Psoas muscle (tissue), 8 donors: ENCODE data around the gene MICALL2. TPM values are rescaled to one million over a fixed set of nuclear protein-coding genes. Genes with fewer than 3 reads are reported as not detected.

Source experiments
- ATAC-seq, 4 donors: fragments of 200-7000 bp; cut with Tn5 transposase; one replicate each; pipeline ENCODE4 v1.9.1; 2020; ENCODE audit warnings: moderate library complexity in 3 of 4, mild to moderate bottlenecking in 2 of 4
- DNase-seq, 2 donors: peaks; one replicate each; pipeline ENCODE4 v3.0.0-alpha.2; 2020
- H3K27ac ChIP-seq: fragments of 200-600 bp; one replicate; pipeline ENCODE4 v1.8.0; 2022
- H3K27me3 ChIP-seq, 3 donors: fragments of 200-600 bp in 1 of 3; one replicate each; pipeline versions ENCODE4 v1.6.1 to v1.8.0; 2013 to 2022; ENCODE audit warnings: low read length in 2 of 3, mild to moderate bottlenecking in 2 of 3, moderate library complexity in 1 of 3; ENCODE audit not compliant: insufficient read depth in 3 of 3
- H3K36me3 ChIP-seq, 2 donors: fragments of 200-600 bp in 1 of 2; one replicate each; pipeline versions ENCODE4 v1.6.1 to v1.8.0; 2013 to 2022; ENCODE audit warnings: low read depth in 1 of 2, mild to moderate bottlenecking in 1 of 2, moderate library complexity in 1 of 2; ENCODE audit not compliant: insufficient read depth in 1 of 2
- H3K4me1 ChIP-seq: fragments of 200-600 bp; one replicate; pipeline ENCODE4 v1.8.0; 2022
- H3K4me3 ChIP-seq: fragments of 200-600 bp; one replicate; pipeline ENCODE4 v1.8.0; 2022; ENCODE audit warnings: mild to moderate bottlenecking
- H3K9me3 ChIP-seq: fragments of 200-600 bp; one replicate; pipeline ENCODE4 v1.8.0; 2022
- CTCF ChIP-seq: fragments of 200-600 bp; IDR thresholded peaks from one replicate; pipeline ENCODE4 v1.8.0; 2022; ENCODE audit warnings: antibody characterized with exemption
- WGBS, 3 donors: extraction: QIAGEN DNeasy Blood & Tissue Kit; methylation state at CpG; one replicate each; pipeline versions ENCODE4 v1.1.6 to v1.1.7; 2013; 5-methylcytosine and 5-hydroxymethylcytosine counted together
- intact Hi-C, 2 donors: fragments of 100-400 bp; cut with DNase I; formaldehyde crosslinking; loops; one replicate each; pipeline versions ENCODE4 v1.11.0 to v1.14.2; 2022
- polyA plus RNA-seq, 3 donors: library from polyadenylated mRNA; stranded (reverse); fragments of 200-250 nt; gene quantifications; one replicate each; pipeline ENCODE4 v1.2.3, GENCODE V29; 2013
- total RNA-seq, 4 donors: library from RNA; stranded (reverse); fragmentation: NEBNext Ultra II Directional in 2 of 4; extraction: Animal tissue kit (Norgen Biotek cat#: 25700) in 2 of 4; gene quantifications; one replicate each; pipeline versions ENCODE4 v1.2.1 to v1.2.4, GENCODE V29; 2021 to 2023
- donor health status: healthy with polysubstance abuse.
- donor health status: DM: no; HTN: no; CAD: no; lungs with moderate emphysema.
- donor health status: Bipolar disorder and iron deficiency.
- donor health status: healthy.
- donor health status: DM: yes; HTN: yes; CAD: no.
- donor health status: DM: no; HTN: no; CAD: no.
- donor health status: DM: no; HTN: no; CAD: no.
- donor health status: DM: yes; HTN: yes; CAD: no.

Gene MICALL2
- total and polyA plus RNA-seq, 7 donors = 4.6 to 12.0 (median 5.8) TPM

GRCh38 chr7:1500064-1500807 lies 41.0 kb upstream of the MICALL2 start:
- H3K27ac ChIP-seq = no peak overlapping the region
- no peaks in the 10 kb centered on the region for H3K27me3 ChIP-seq
- H3K36me3 ChIP-seq = peaks cover 3 to 78% of the 10 kb centered on the region in 2 donors
- intact Hi-C loops = loop anchor here in 1 of 2 donors (5.0 kb wide), 1 partner anchor 38 kb away; no protein-coding TSS in a partner anchor
- no peaks in the 10 kb centered on the region for H3K9me3 ChIP-seq
- H3K4me1 ChIP-seq = peaks cover 16% of the 10 kb centered on the region
- 92 to 94% (median 93%) methylated on average over 33 to 34 of the region's 34 CpGs for WGBS, 3 donors
- ATAC-seq (no peak), DNase-seq (no peak)
- TF ChIP-seq CTCF = no peak
- H3K4me3 ChIP-seq = no peak overlapping the region

GRCh38 chr7:1499367-1500029 lies 40.2 kb upstream of the MICALL2 start:
- WGBS, 3 donors = 88 to 91% (median 90%) methylated on average over 33 of the region's 33 CpGs
- Histone ChIP-seq H3K4me1 (peaks cover 16% of the 10 kb centered on the region), H3K36me3 (peaks cover 3 to 83% of the 10 kb centered on the region in 2 donors), H3K9me3 (no peaks in the 10 kb centered on the region), H3K27ac (no peak overlapping the region), H3K27me3 (no peaks in the 10 kb centered on the region), H3K4me3 (no peak overlapping the region)
- ATAC-seq (no peak), DNase-seq (no peak)
- intact Hi-C loops = loop anchor here in 1 of 2 donors (5.0 kb wide), 1 partner anchor 37 kb away; no protein-coding TSS in a partner anchor
- TF ChIP-seq CTCF = no peak

GRCh38 chr7:1498370-1499305 lies 39.4 kb upstream of the MICALL2 start:
- H3K4me1 ChIP-seq = peaks cover 16% of the 10 kb centered on the region
- H3K27me3 ChIP-seq = no peaks in the 10 kb centered on the region
- peaks cover 3 to 90% of the 10 kb centered on the region in 2 donors for H3K36me3 ChIP-seq
- no peaks in the 10 kb centered on the region for H3K9me3 ChIP-seq
- intact Hi-C loops = no loop called here
- ATAC-seq = no peak
- TF ChIP-seq CTCF = no peak
- DNase-seq = no peak
- no peak overlapping the region for H3K4me3 ChIP-seq
- no peak overlapping the region for H3K27ac ChIP-seq
- 93 to 95% (median 94%) methylated on average over 47 to 62 of the region's 62 CpGs for WGBS, 3 donors

- ATAC-seq = no peak
- Histone ChIP-seq H3K27me3 (no peaks in the 10 kb centered on the region), H3K4me1 (peaks cover 7% of the 10 kb centered on the region), H3K36me3 (peaks cover 3 to 91% of the 10 kb centered on the region in 2 donors), H3K9me3 (no peaks in the 10 kb centered on the region), H3K27ac (no peak overlapping the region), H3K4me3 (no peak overlapping the region)
- no peak for DNase-seq
- TF ChIP-seq CTCF = no peak
- 92 to 95% (median 93%) methylated on average over 37 of the region's 37 CpGs for WGBS, 3 donors
- intact Hi-C loops = no loop called here
Measured at GRCh38 chr7:1497293-1497927, 38.1 kb upstream of the MICALL2 start.
